HG02642 (cell line): ENCODE measurements around the gene LYRM2.
"Not testable (repeated sequence)": the region's sequence is repeated elsewhere in the genome, so short reads cannot be mapped to it uniquely, and the experiment has no call there.

Experiments
- ATAC-seq: cut with Tn5 transposase; IDR thresholded peaks from one replicate; pipeline ENCODE4 v1.9.1; 2021; ENCODE audit warnings: mild to moderate bottlenecking; ENCODE audit not compliant: unreplicated experiment, poor library complexity

The LYRM2 gene

DNA sequence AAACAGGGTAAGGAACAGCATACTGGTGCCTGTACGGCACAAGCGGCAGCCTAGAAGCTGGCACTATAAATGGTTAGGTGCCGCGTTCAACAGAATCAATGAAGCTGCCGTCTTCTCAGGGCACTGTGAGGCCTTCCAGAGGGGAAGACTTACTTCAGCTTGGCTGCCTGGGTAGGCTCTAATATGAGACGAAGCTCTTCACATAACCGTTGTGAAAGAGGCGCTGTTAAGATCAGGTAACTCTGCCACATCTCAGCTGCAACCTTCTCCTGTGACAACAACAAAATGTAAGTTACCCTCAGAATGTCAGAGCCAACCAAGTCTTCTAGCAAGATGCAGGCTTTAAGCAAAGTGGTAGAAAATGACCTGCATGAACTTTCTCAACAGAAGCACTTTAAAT is 12.0 kb upstream of the LYRM2 start:
- no peak for ATAC-seq

DNA sequence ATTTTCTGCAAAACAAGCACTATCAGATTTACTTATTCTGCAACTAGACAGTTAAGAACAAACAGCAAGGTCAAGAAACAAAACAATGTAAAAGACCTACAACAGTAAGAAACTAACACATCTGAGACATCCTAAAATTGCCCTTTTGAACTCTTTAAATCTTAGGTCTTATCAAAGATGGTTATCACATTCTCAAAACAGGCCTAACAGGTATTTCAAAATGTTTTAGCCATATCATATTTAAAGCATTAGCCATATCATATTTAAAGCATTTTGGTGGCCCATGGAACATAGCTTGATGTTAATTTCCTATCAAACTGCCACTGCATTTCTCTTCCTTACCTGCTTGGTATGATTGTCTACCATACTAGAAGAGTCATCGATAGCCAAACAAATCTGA is 11.1 kb upstream of the LYRM2 start:
- no peak for ATAC-seq

DNA sequence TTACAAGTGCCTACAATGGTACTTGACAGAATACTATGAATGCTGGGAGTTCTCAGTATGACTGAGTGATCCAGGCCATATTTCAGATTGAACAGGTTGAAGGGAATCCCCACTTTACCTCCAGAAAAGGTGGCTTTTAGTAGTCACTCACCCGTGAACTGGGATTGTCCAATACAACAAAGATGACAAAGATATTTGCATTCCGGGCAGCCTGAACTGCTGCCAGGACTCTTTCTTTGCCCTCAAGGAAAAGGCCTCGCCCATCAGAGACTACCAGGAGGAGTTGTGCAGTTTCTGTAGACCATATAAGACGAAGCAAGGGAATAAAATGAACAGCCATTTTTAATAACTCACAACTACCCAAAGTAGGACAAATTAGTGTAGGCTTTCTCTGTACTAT is 6.3 kb upstream of the LYRM2 start:
- no peak for ATAC-seq

DNA sequence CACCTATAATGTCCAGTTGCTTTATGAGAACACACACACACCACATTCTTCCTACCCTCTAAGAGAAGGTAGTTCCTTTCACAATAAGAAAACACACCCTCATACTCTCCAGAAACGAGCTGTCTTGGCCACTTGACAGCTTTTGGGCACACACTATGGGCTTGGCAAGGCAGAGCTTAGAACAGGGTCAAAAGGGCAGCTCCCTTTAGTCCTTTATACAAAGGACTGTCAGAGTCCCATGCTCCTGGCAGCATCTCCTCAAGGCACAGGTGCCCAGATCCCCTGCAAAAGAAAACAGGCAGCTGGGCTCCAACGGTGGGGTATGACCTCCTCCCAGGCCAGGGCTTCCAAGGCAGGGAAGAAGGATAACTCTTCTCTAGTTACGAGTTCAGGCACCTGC is 4.9 kb upstream of the LYRM2 start:
- no peak for ATAC-seq

DNA sequence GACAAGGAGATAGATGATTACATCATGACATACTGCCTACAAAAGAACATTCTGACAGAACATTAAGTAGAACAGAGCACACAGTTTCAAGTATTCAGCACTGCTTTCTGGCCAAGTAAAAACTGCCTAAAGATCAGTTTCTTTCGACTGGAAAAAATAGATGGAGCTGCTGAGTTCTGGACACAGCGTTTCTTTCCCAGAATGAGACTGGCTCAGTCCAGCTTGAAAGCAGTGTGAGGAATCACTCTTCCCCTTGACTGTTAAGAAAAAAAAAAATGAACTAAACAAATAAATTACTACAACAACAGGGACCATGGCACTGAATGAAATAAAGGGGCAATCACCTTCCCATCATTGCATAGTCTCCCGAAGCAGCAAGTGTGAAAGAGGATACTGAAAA is 4.4 kb upstream of the LYRM2 start:
- no peak for ATAC-seq

DNA sequence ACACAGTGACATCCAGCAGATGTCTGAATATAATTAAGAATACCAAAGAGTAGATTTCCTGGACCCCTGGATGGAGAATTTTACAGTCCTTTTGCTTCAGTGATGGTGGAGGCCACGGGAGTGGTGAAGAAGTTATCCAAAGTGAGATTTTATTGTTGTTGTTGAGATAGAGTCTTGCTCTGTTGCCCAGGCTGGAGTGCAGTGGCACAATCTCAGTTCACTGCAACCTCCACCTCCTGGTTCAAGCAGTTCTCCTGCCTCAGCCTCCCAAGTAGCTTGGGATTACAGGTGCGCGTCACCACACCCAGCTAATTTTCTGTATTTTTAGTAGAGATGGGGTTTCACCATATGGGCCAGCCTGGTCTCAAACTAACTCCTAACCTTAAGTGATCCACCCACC is 3.0 kb upstream of the LYRM2 start:
- not testable (repeated sequence) for ATAC-seq

DNA sequence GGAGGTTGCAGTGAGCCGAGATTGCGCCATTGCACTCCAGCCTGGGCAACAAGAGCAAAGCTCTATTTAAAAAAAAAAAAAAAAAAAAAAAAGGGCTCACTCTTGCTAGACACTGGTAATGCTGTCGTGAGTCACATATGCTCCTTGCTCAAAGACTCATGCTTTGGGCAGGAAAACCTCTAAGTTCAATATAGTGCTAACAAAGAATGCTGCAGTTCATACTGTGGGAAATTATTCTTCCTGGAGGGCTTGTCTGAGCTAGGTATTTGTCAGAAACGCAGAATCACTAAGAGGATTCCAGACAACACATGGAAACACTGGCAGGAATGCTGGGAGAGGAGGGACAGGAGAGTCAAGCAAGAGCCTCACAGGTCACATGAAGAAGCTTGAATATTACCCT is 2.3 kb upstream of the LYRM2 start:
- ATAC-seq, result no peak

DNA sequence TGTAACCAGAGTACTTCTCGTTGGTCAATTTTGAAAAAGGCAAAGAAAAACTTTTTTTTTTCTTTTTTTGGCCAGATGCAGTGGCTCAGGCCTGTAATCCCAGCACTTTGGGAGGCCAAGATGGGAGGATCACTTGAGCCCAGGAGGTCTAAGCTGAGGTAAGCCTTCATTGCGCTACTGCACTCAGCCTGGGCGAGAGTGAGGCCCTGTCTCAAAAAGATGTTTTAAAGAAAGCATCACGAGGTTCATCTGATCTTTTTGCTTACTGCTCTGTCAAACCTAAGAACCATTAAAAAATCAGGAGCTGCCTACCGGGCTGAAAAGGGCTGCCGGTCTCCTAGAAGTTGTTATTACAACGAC is 607 bp downstream of the LYRM2 start:
- peak; percentile 8 for ATAC-seq

DNA sequence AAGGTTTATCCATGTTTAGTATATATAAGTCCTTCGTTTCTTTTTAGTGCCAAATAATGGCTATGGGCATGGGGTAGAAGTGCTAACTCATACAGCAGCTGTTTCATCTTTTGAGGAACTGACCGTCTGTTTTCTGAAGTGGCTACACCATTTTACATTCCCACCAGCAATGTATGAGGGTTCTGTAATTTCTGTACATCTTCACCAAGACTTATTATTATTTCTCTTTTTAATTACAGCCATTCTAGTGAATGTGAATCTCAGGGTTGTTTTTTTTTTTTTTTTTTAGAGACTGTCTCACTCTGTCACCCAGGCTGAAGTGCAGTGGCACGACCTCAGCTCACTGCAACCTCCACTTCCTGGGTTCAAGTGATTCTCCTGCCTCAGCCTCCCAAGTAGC is 2.1 kb downstream of the LYRM2 start:
- ATAC-seq, result not testable (repeated sequence)

DNA sequence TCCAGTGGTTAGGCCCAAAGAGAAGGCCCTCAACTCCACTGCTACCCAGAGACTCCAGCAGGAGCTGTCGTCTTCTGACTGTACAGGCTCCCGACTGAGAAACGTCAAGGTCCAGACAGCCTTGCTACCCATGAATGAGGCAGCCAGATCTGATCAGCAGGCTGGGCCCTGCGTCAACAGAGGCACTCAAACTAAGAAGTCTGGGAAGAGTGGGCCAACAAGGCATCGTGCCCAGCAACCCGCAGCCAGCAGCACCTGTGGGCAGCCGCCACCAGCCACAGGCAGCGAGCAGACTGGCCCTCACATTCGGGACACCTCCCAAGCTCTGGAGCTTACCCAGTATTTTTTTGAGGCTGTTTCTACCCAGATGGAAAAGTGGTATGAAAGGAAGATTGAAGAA is 8.1 kb downstream of the LYRM2 start:
- no peak for ATAC-seq

DNA sequence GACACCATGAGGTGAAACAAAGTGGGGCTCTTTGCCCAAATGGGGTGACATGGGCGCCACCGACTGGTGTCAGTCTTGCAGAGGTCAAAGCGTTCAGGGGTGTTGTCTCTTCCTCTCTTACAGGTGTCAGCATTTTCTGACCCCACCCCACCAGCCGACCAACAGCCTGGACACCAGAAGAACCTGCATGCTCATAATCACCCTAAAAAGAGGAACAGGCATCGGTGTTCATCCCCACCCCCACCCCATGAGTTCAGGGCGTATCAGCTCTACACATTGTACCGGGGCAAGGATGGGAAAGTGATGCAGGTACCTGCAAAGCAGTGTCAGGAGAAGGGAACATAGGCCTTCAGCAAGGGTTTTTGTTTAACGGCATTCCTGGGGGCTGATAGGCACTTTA is 14.8 kb downstream of the LYRM2 start:
- ATAC-seq, result no peak

DNA sequence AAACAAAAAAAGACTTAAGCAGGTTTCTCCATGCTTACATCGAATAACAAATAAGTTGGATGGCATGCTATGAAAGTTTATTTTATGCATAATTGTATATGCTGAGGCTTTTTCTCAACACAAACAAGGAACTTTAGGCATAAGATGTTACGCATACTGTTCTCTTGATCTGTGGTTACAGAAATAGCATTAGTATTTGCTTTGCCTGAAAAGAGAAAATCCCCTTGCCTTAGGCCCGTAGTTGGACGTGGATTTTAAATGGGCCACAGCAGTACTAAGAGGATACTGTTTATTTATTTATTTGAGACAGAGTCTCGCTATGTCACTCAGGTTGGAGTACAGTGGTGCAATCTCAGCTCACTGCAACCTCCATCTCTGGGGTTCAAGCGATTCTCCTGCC is 19.0 kb downstream of the LYRM2 start:
- no peak for ATAC-seq

DNA sequence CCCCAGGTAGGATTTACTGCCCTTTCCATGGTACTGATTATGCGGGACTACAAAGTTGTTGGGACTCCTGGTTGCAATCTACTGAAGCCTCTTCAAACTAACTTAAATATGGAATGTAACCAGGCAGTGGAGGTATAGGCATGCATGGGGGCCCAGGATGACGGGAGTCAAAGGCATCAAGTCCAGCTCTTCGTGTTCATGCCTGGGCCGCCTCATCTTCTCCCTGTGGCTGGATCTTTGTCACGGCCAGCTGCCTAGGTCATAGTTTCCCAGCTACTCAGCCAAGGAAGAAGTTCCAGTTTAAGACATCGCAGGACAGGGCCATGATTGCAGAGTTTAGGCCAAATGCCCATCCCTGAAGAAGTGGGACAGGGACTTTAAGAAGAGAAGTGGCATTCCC is 20.5 kb downstream of the LYRM2 start:
- ATAC-seq, result no peak

DNA sequence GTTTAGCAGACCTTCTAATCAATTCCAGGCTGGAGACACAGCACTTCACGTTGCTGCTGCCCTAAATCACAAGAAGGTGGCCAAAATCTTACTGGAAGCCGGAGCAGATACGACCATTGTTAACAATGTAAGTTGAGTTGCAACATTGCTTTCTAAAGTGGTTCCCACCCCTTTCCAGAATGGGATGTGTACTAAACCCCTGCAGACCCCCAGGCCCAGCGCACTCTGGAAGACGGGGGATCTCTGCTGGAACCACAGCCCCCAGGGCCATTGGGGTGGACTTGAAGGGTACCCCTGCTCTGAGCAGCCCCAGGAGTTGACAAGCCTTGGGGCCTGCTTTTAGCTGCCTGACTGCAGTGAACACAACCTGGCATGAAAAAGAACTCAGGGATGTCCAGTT is 22.0 kb downstream of the LYRM2 start:
- no peak for ATAC-seq

DNA sequence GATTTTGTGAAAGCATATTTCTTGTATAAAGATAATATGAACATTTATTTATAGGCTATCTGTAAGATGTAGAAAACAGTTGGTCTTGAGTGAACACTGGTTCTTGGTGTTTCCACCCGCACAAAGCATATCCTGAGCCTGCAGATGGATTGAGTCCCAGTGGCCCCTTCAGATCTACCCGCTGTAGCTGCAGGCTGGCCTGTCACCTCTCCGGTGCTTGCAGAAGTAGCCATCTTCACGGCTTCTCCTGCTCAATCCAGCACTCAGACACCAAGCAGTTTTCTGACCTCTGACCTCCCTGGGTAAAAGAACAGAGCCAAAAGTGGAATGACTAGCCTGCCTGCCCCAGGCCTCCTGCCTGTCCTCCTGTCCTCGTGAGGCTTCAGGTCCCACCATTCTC is 22.7 kb downstream of the LYRM2 start:
- ATAC-seq, result no peak

DNA sequence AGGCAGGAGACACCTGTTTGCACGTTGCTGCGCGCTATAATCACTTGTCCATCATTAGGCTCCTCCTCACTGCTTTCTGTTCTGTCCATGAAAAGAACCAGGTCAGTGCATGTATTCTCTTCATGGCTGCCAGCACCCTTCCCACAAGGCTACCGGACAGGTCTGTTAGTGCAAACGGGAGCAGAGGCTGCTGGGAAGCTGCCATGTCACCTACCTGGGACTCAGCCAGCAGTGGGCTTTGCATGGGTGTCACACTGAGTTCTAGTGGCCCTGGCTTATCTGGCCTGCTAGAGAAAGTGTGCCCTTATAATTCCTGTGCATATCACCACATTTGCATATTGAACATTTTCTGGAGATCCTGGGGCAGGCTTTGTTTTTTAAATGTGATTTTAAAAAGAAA is 24.8 kb downstream of the LYRM2 start:
- ATAC-seq, result no peak

DNA sequence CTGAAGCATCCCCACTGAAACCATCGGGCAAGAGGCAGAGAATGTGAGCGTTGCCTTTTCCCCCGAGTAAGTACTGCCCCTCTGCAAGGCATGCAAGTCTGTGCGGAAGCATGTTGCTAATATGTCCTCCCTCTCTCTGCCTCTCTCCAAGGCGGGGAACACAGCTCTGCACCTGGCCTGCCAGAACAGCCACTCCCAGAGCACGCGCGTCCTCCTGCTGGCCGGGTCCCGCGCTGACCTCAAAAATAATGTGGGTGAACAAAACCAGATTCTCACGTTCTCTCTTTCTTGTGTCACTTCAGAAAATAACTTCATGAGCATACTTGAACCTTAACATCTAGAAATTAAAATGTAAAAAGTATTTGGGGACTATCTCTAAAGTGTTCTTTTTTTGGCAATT is 26.4 kb downstream of the LYRM2 start:
- no peak for ATAC-seq

DNA sequence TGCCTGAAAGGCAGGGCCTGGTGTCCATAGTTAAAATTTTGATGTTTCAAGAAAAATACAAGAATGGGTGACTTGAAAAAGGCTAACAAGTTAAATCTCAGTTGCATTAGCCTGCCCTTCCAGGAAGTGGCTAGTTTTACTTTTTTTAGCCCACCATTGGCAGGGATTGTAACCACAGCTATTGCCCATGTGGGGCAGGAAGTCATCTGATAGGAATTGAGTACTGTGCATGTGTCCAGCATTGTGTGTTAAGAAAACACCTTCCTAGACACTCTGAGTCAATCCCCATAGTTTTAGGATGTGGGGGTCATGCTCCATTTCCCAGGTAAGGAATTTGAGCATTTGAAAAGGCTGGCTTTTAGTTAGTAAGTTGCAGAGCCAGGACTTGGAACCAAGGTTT is 26.9 kb downstream of the LYRM2 start:
- no peak for ATAC-seq

DNA sequence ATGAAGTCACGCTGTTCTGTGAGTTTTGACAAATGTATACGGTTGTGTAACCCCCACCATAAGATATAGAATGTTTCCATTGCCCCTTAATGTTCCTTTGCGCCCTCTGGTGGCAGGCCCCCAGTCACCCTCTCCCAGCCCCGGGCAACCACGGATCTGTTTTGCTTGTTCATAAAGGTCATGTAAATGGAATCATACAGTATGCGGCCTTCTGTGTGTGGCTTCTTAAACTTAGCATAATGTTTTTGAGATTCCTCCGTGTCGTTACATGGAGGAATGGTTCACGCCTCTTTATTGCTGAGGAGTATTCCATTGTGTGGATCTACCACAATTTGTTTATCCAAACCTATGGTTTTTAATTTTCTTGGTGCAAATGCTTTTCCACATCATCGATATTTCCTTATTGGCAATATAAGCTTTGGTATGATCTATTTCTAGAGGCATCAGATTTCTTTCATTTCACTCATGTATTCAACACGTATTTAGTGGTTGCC is 28.4 kb downstream of the LYRM2 start:
- peak; percentile 78 for ATAC-seq

DNA sequence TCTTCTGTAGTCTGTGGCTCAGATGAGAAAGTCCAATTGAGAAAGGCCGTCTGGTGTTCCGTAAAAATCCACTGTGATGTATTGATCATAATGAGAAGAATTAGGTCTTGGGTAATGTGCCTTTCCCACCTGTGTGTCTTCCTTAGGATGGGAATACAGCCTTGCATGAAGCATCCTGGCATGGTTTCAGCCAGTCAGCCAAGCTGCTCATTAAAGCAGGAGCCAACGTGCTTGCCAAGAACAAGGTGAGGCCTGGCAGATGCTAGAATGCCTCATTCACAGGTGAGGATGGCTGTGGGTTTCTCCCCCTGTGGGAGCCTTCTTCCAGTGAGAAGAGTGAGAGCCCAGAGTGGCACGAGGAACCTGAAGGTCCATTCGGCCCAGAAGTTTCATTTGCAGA is 32.7 kb downstream of the LYRM2 start:
- no peak for ATAC-seq

DNA sequence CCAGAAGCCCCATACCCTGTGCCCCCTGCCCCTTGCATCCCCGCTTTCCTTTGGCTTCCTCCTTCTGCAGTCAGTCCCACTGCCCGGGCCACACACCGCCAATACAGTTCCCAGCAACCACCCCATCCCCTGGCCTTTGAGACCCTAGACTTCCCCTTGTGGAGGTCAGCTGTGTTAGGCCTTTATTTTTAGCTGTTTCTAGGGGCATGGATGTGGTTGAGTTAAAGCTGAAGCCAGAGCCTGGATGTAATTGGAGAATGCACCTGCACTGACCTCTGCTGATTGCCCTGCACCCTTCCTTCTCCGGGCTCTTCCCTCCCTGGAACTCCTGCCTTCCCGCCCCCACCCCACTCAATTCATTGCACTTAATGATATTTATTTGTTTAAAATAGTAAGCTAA is 33.9 kb downstream of the LYRM2 start:
- no peak for ATAC-seq

DNA sequence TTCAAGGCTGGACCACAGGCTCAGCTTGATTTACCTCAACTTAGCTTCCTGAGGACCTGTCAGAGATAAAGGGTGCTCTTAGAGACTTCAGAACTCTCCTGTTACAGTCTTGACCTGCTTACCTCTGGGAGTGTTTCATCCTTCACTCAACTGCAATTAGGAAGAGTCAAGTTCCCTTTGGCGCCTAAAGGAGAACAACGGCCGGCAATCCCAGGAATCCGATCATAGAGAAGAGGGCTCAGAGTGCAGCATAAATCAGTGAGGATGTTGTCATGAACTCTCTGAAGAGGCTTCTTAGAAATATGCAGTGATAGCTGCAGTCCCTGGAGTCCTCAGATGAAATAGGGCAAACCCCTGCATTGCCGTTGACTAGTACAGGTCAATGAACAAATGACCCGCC is 36.4 kb downstream of the LYRM2 start:
- ATAC-seq, result no peak

DNA sequence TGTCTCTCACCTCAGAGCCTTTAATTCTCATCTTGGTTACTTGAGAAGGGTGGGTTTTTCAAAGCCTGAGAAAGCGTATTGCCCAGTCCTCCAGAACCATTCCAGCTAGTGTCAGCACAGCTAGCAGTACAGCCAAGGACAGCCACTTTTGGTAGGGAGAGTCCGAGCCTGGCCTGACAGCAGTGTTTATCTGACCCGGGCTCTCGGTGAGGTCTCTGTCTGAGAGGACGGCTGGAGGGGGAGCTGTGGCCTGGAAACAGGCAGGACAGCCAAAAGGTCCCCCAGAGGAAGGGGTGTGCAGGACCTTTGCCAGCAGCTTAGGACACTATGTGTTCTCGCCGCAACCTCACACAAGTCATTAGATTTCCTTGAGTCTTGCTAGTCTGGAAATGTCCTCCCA is 38.8 kb downstream of the LYRM2 start:
- ATAC-seq, result no peak
